ENCODE results near the gene SRSF4. TPM values are rescaled to one million over a fixed set of nuclear protein-coding genes. Genes with fewer than 3 reads are reported as not detected.
"Not testable (repeated sequence)": the region's sequence is repeated elsewhere in the genome, so short reads cannot be mapped to it uniquely, and the experiment has no call there.

SRSF4 gene
- total RNA-seq, 1 experiment from 2014 or later, result 69.0 TPM

GRCh38 chr1:29152046-29152805, 29.5 kb downstream of the SRSF4 start:
- H3K9me3 ChIP-seq (ENCODE audit: control insufficient read depth in 1 of 2, insufficient read depth in 1 of 2, low read depth in 1 of 2, low read length in 2 of 2), result no peaks in the 10 kb centered on the region
- peaks cover 64% of the 10 kb centered on the region for H3K79me2 ChIP-seq (ENCODE audit: insufficient read depth, low read length)
- H4K20me1 ChIP-seq (ENCODE audit: insufficient read depth), result 0 out of 2 replicates have a peak, but pooled peaks cover 8% of the 10 kb centered on the region
- no peak for ATAC-seq
- ChIA-PET CTCF (interaction anchor here (1.1 kb wide), 1 partner anchor 28 kb away, joined by 3 read pairs; the partner anchor contains the start of gene TMEM200B), RAD21 (ENCODE audit: low non-redundant PET in 1 of 2, low total read pairs in 2 of 2, uncharacterized antibody in 2 of 2, unreplicated experiment in 2 of 2) (no interaction called here), POLR2A (no interaction called here)
- peaks cover 73 to 74% of the 10 kb centered on the region in 2 experiments for H3K36me3 ChIP-seq (ENCODE audit: control insufficient read depth in 1 of 2, insufficient read depth in 2 of 2, low read length in 2 of 2)
- no peak overlapping the region for H3K4me3 ChIP-seq (replicated peaks in 1 of 2; ENCODE audit: low read depth in 1 of 2, low read length in 2 of 2)
- H3K27me3 ChIP-seq (ENCODE audit: insufficient read depth, low read length), result no peaks in the 10 kb centered on the region
- no peaks in the 10 kb centered on the region for H3K4me1 ChIP-seq (ENCODE audit: control insufficient read depth in 1 of 2, insufficient read depth in 2 of 2, low read length in 2 of 2)
- no peaks in the 10 kb centered on the region for H3K9me2 ChIP-seq (ENCODE audit: insufficient read depth)
- H3K9ac ChIP-seq (ENCODE audit: low read length), result no peak overlapping the region
- no peak overlapping the region for H2AFZ ChIP-seq (ENCODE audit: low read depth, low read length, poor library complexity, severe bottlenecking)
- H3K4me2 ChIP-seq (ENCODE audit: low read length), result no peak overlapping the region
- intact Hi-C loops (cut with micrococcal nuclease), result no loop called here
- H3K27ac ChIP-seq (ENCODE audit: low read depth, low read length), result no peak overlapping the region
- TF ChIP-seq JUND (IDR thresholded peaks at IDR 0.05) (no peak), POLR2AphosphoS5 (IDR thresholded peaks at IDR 0.05; ENCODE audit: low read depth, low read length) (no peak), MAX (IDR thresholded peaks at IDR 0.05) (no peak), SIN3A (IDR thresholded peaks at IDR 0.05; ENCODE audit: low read depth) (no peak), ZNF274 (IDR thresholded peaks at IDR 0.05; ENCODE audit: low read depth, low read length) (no peak), POLR2A (IDR thresholded peaks at IDR 0.05; ENCODE audit: borderline replicate concordance, extremely low read depth, insufficient read depth, insufficient read length) (no peak)
- DNase-seq (ENCODE audit: low read depth, low spot score), result no peak
- BruUV-seq (replicated peaks), result no TSS peak

GRCh38 chr1:29150346-29150745, 31.4 kb downstream of the SRSF4 start:
- Histone ChIP-seq H3K36me3 (ENCODE audit: control insufficient read depth in 1 of 2, insufficient read depth in 2 of 2, low read length in 2 of 2) (peaks cover 69 to 73% of the 10 kb centered on the region in 2 experiments), H3K79me2 (ENCODE audit: insufficient read depth, low read length) (peaks cover 46% of the 10 kb centered on the region)
- RAD21 ChIA-PET (ENCODE audit: low non-redundant PET in 1 of 2, low total read pairs in 2 of 2, uncharacterized antibody in 2 of 2, unreplicated experiment in 2 of 2); DNase-seq (ENCODE audit: low read depth, low spot score); POLR2A ChIA-PET; CTCF ChIA-PET; H3K27me3 ChIP-seq (ENCODE audit: insufficient read depth, low read length); H3K9ac ChIP-seq (ENCODE audit: low read length); ATAC-seq; H3K9me2 ChIP-seq (ENCODE audit: insufficient read depth); H4K20me1 ChIP-seq (ENCODE audit: insufficient read depth); H3K4me1 ChIP-seq (ENCODE audit: control insufficient read depth in 1 of 2, insufficient read depth in 2 of 2, low read length in 2 of 2); BruUV-seq (replicated peaks); H3K4me3 ChIP-seq (replicated peaks in 1 of 2; ENCODE audit: low read depth in 1 of 2, low read length in 2 of 2); H3K4me2 ChIP-seq (ENCODE audit: low read length); H3K27ac ChIP-seq (ENCODE audit: low read depth, low read length); H2AFZ ChIP-seq (ENCODE audit: low read depth, low read length, poor library complexity, severe bottlenecking); H3K9me3 ChIP-seq (ENCODE audit: control insufficient read depth in 1 of 2, insufficient read depth in 1 of 2, low read depth in 1 of 2, low read length in 2 of 2); intact Hi-C loops (cut with micrococcal nuclease): not testable (repeated sequence)

All from HCT116 (cell line).